Measurements from ENCODE around the gene TMEM178B.

DNA sequence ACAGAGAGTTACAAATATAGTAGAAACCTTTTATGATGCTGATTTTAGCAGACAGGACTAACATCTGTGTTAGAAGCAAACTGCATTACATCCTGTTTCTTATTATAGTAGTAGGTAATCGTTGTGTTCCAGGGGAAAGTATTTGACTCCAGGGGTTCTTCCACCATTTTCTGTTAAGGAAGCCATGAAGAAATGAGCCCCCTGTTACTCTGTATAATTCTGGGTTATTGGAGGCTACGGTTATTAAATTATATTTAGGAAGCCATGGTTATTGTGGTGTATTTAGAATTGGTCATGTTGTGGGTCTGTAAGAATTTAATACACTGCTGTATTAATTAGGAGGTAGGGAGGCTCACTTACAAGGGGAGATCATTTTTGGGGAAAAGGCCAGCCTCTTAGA is 301.6 kb downstream of the TMEM178B start:
- TF ChIP-seq, protein P1, sequence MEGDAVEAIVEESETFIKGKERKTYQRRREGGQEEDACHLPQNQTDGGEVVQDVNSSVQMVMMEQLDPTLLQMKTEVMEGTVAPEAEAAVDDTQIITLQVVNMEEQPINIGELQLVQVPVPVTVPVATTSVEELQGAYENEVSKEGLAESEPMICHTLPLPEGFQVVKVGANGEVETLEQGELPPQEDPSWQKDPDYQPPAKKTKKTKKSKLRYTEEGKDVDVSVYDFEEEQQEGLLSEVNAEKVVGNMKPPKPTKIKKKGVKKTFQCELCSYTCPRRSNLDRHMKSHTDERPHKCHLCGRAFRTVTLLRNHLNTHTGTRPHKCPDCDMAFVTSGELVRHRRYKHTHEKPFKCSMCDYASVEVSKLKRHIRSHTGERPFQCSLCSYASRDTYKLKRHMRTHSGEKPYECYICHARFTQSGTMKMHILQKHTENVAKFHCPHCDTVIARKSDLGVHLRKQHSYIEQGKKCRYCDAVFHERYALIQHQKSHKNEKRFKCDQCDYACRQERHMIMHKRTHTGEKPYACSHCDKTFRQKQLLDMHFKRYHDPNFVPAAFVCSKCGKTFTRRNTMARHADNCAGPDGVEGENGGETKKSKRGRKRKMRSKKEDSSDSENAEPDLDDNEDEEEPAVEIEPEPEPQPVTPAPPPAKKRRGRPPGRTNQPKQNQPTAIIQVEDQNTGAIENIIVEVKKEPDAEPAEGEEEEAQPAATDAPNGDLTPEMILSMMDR (IDR thresholded peaks at IDR 0.05; ENCODE audit: low read depth, low read length, poor library complexity, severe bottlenecking) = no peak
- no peak for TF ChIP-seq EZH2phosphoT487 (IDR thresholded peaks at IDR 0.05; ENCODE audit: borderline replicate concordance, low read length)

Measured in DOHH2 (cell line).